Endothelial cell of umbilical vein (primary cell): ENCODE results near the gene ARID3B. TPM values are rescaled to one million over a fixed set of nuclear protein-coding genes. Genes with fewer than 3 reads are reported as not detected.

Experiments
- BruUV-seq: library from RNA; stranded (reverse); fragments of 400-500 nt; replicated peaks from 2 replicates; lab custom pipeline; 2021; lab: Mats Ljungman, UMichigan
- CTCF ChIA-PET: fragments of 300-600, 350-600 bp; sonication (Branson Sonifier 250); formaldehyde crosslinking; loops from one replicate; lab custom pipeline; 2021; ENCODE audit warnings: antibody characterized with exemption, inconsistent platforms; lab: Charles Lee
- POLR2A ChIA-PET: fragments of 300-600, 350-600 bp; sonication (Branson Sonifier 250); formaldehyde crosslinking; loops from one replicate; lab custom pipeline; 2021; ENCODE audit warnings: antibody characterized with exemption, inconsistent platforms; lab: Charles Lee
- DNase-seq: peaks from one replicate; pipeline ENCODE4 v3.0.0-alpha.2; 2011; ENCODE audit warnings: low read depth, low spot score
- FAIRE-seq: peaks from 2 replicates; lab custom pipeline; 2011; peaks lifted over from hg19 to GRCh38; lab: Jason Lieb, UNC
- H2AFZ ChIP-seq: 2 replicates; pipeline ENCODE4 v1.6.0; 2012; ENCODE audit warnings: low read depth, low read length, control low read depth, inconsistent platforms
- H3K27ac ChIP-seq: 2 replicates; pipeline ENCODE4 v1.5.1; 2011; ENCODE audit warnings: low read depth, mild to moderate bottlenecking, control low read depth, low read length, moderate library complexity; ENCODE audit not compliant: insufficient read depth
- H3K27me3 ChIP-seq, 2 experiments: 2 replicates each; pipeline versions ENCODE4 v1.6.0 to v1.6.1; 2011; ENCODE audit warnings: low read length in 2 of 2, mixed read lengths in 1 of 2; ENCODE audit not compliant: control insufficient read depth in 2 of 2, insufficient read depth in 2 of 2
- H3K36me3 ChIP-seq, 2 experiments: 2 replicates in 1 of 2; 3 replicates in 1 of 2; pipeline ENCODE4 v1.5.1; 2011; ENCODE audit warnings: low read length in 2 of 2, mild to moderate bottlenecking in 1 of 2, moderate library complexity in 1 of 2; ENCODE audit not compliant: control insufficient read depth in 2 of 2, insufficient read depth in 2 of 2; ENCODE audit errors: extremely low read depth in 1 of 2
- H3K4me1 ChIP-seq: 3 replicates; pipeline ENCODE4 v1.5.1; 2011; ENCODE audit warnings: mild to moderate bottlenecking, low read length; ENCODE audit not compliant: control insufficient read depth, insufficient read depth; ENCODE audit errors: extremely low read depth
- H3K4me2 ChIP-seq: 2 replicates; pipeline ENCODE4 v1.6.1; 2011; ENCODE audit warnings: low read length, control low read depth, mixed read lengths; ENCODE audit not compliant: insufficient read depth
- H3K4me3 ChIP-seq, 3 experiments: fragments of 200-600 bp in 1 of 3; sonication (generic), shearing (Covaris generic) in 1 of 3; replicated peaks in 1 of 3; 2 replicates each; pipeline ENCODE4 v1.5.1; 2011 to 2016; ENCODE audit warnings: control low read depth in 3 of 3, low read length in 3 of 3, mild to moderate bottlenecking in 2 of 3, inconsistent platforms in 1 of 3, low read depth in 1 of 3, moderate library complexity in 1 of 3; ENCODE audit not compliant: insufficient read depth in 1 of 3
- H3K79me2 ChIP-seq: 2 replicates; pipeline ENCODE4 v1.6.0; 2012; ENCODE audit warnings: low read length, inconsistent platforms; ENCODE audit not compliant: control insufficient read depth, insufficient read depth
- H3K9ac ChIP-seq: replicated peaks from 2 replicates; pipeline ENCODE3; 2011; ENCODE audit warnings: low read length, control low read depth; ENCODE audit not compliant: insufficient read depth; ENCODE audit errors: extremely low read depth
- H3K9me1 ChIP-seq: replicated peaks from 3 replicates; pipeline ENCODE4 v1.6.0; 2011; ENCODE audit warnings: mild to moderate bottlenecking, low read length; ENCODE audit not compliant: control insufficient read depth, insufficient read depth; ENCODE audit errors: extremely low read depth
- H3K9me3 ChIP-seq: replicated peaks from 2 replicates; pipeline ENCODE4 v1.5.1; 2012; ENCODE audit warnings: low read length, inconsistent platforms; ENCODE audit not compliant: control insufficient read depth, insufficient read depth
- H4K20me1 ChIP-seq: replicated peaks from 2 replicates; pipeline ENCODE3; 2011; ENCODE audit warnings: mild to moderate bottlenecking, low read length; ENCODE audit not compliant: control insufficient read depth, insufficient read depth; ENCODE audit errors: extremely low read depth
- EZH2 ChIP-seq: IDR thresholded peaks from 2 replicates; pipeline ENCODE4 v1.6.1; 2012; ENCODE audit warnings: borderline replicate concordance, low read depth, mild to moderate bottlenecking, moderate library complexity, low read length, inconsistent platforms; ENCODE audit not compliant: severe bottlenecking
- FOS ChIP-seq: IDR thresholded peaks from 2 replicates; pipeline ENCODE4 v1.6.1; 2011; ENCODE audit warnings: mild to moderate bottlenecking, low read length, moderate library complexity, borderline replicate concordance; ENCODE audit not compliant: insufficient read depth
- GATA2 ChIP-seq: IDR thresholded peaks from 2 replicates; pipeline ENCODE4 v1.7.0; 2011; ENCODE audit warnings: low read depth, mild to moderate bottlenecking, moderate library complexity, mixed read lengths, low read length; ENCODE audit not compliant: insufficient read length, insufficient read depth
- JUN ChIP-seq: IDR thresholded peaks from 2 replicates; pipeline ENCODE4 v1.6.1; 2011; ENCODE audit warnings: borderline replicate concordance, low read depth; ENCODE audit not compliant: insufficient read length, insufficient read depth
- MYC ChIP-seq: IDR thresholded peaks from one replicate; pipeline ENCODE4 v1.6.1; 2011; ENCODE audit warnings: mild to moderate bottlenecking, low read depth, low read length
- POLR2A ChIP-seq: IDR thresholded peaks from 2 replicates; pipeline ENCODE4 v1.6.1; 2012; ENCODE audit warnings: low read depth, mild to moderate bottlenecking, control low read depth, low read length
- POLR2AphosphoS5 ChIP-seq: IDR thresholded peaks from 2 replicates; pipeline ENCODE4 v1.6.1; 2012; ENCODE audit warnings: low read depth, mild to moderate bottlenecking, control low read depth, low read length, moderate library complexity; ENCODE audit not compliant: insufficient read depth
- dilution Hi-C: fragments of 300-500 bp; cut with MboI; formaldehyde crosslinking; loops from one replicate; pipeline ENCODE4 v1.15.0; 2019; ENCODE audit warnings: low sequenced_read_pairs; ENCODE audit not compliant: extremely low pct_ligation_motif_present
- intact Hi-C: fragments of 100-400 bp; cut with micrococcal nuclease; formaldehyde crosslinking; loops from one replicate; pipeline ENCODE4 v1.10.0; 2022
- polyA plus RNA-seq, 4 experiments: library from polyadenylated mRNA; depleted of rRNA in 3 of 4; stranded (reverse) in 3 of 4; unstranded in 1 of 4; fragments of >200 nt; gene quantifications; 2 replicates each; pipeline versions ENCODE4 v1.2.1 to v1.2.3, GENCODE V29; 2011 to 2012; ENCODE audit warnings: missing spikeins in 1 of 4
- total RNA-seq: library from RNA; stranded (reverse); gene quantifications from 2 replicates; pipeline ENCODE4 v1.2.3, GENCODE V29; 2021
- TF ChIP-seq, protein P1 (sequence below), 2 donors: IDR thresholded peaks; 1 replicate in 1 of 2; 2 replicates in 1 of 2; pipeline ENCODE4 v1.5.1; 2011; ENCODE audit warnings: low read length in 2 of 2, mild to moderate bottlenecking in 2 of 2, moderate library complexity in 2 of 2, control low read depth in 1 of 2, inconsistent platforms in 1 of 2, low read depth in 1 of 2; ENCODE audit not compliant: insufficient read depth in 1 of 2; ENCODE audit errors: extremely low read depth in 1 of 2
- TF ChIP-seq, protein P2 (sequence below): IDR thresholded peaks from 2 replicates; pipeline ENCODE4 v1.6.1; 2011; ENCODE audit not compliant: insufficient read depth, insufficient read length

ARID3B gene
- total and polyA plus RNA-seq, 2 donors (not counting 3 experiments of a cell fraction or from before 2014, with no cell fraction given) = 6.2 to 10.0 TPM

DNA sequence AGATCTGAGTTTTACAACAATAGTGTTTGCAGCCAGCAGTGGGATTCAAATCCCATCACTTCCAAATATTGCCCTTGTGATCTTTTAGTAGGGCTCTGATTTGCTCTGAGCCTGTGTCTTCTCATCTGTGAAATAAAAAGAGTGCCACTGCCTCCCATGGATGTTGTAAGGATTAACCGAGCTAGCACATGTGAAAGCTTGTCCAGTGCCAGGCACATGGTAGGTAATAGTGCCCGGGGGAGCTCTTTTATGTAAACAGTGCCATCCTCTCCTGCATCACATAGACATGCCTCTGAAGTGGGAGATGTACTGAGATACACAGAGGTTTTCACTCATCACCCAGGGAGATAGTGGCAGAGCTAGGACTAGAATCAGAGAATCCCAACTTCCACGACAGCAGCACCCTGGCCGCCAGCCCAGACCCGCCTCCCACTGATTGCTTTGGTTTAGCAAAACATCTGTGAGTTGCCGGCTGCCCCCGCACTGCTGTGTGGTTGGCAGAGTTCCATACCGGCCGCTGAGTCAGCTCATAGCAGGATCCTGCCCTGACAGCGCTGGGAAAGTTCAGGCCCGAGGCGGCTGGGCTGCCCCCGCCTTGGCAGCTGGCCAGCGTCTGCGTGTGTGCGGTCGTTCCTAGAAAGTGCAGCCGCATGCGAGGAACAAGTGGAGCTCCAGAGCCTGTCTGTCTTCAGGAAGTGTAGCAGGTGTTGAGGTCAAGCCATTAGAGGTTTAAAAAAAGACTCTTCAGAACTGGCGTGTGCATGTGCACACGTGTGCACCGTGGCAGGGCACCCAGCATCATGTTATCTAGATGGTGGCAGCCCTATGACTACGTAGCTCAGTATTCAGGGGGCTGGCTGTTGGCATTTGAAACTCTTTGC is 5.0 kb downstream of the ARID3B start:
- no TSS peak for BruUV-seq
- Histone ChIP-seq H4K20me1 (peaks cover 2% of the 10 kb centered on the region), H3K4me2 (peak overlapping the region; percentile 46), H3K36me3 (peaks cover 2 to 4% of the 10 kb centered on the region in 2 experiments), H3K27ac (no peak overlapping the region), H3K9me1 (no peaks in the 10 kb centered on the region), H3K4me3 (no peak overlapping the region), H3K79me2 (peaks cover 15% of the 10 kb centered on the region), H2AFZ (no peak overlapping the region), H3K4me1 (peaks cover 19% of the 10 kb centered on the region), H3K27me3 (no peaks in the 10 kb centered on the region), H3K9ac (no peak overlapping the region), H3K9me3 (no peaks in the 10 kb centered on the region)
- dilution Hi-C loops (no loop called here), intact Hi-C loops (loop anchor here (1.0 to 10.0 kb wide), 7 partner anchors 28 to 219 kb away; partner anchors contain the start of gene CLK3)
- FAIRE-seq = peak; percentile 95
- TF ChIP-seq EZH2 (no peak), JUN (no peak), MYC (no peak), FOS (peak; percentile 91), GATA2 (peak; percentile 41), POLR2A (peak; percentile 39), POLR2AphosphoS5 (peak; percentile 98)
- TF ChIP-seq, protein P1, sequence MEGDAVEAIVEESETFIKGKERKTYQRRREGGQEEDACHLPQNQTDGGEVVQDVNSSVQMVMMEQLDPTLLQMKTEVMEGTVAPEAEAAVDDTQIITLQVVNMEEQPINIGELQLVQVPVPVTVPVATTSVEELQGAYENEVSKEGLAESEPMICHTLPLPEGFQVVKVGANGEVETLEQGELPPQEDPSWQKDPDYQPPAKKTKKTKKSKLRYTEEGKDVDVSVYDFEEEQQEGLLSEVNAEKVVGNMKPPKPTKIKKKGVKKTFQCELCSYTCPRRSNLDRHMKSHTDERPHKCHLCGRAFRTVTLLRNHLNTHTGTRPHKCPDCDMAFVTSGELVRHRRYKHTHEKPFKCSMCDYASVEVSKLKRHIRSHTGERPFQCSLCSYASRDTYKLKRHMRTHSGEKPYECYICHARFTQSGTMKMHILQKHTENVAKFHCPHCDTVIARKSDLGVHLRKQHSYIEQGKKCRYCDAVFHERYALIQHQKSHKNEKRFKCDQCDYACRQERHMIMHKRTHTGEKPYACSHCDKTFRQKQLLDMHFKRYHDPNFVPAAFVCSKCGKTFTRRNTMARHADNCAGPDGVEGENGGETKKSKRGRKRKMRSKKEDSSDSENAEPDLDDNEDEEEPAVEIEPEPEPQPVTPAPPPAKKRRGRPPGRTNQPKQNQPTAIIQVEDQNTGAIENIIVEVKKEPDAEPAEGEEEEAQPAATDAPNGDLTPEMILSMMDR (IDR thresholded peaks at IDR 0.05; ENCODE audit: extremely low read depth in 1 of 2, insufficient read depth in 1 of 2, low read depth in 1 of 2, low read length in 2 of 2) = no peak
- TF ChIP-seq, protein P2, sequence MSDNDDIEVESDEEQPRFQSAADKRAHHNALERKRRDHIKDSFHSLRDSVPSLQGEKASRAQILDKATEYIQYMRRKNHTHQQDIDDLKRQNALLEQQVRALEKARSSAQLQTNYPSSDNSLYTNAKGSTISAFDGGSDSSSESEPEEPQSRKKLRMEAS = peak; percentile 59
- POLR2A ChIA-PET = interaction anchor here (0.9 to 1.8 kb wide), 5 partner anchors 26 to 69 kb away, joined by 3 to 7 read pairs (median 4); no protein-coding TSS in a partner anchor
- CTCF ChIA-PET = interaction anchor here (0.5 to 2.0 kb wide), 17 partner anchors 9 to 199 kb away, joined by 3 to 8 read pairs (median 4); no protein-coding TSS in a partner anchor
- peak; percentile 99 for DNase-seq
